GM12891 (cell line): ENCODE data around the gene ADCY3.

Experiments
- POLR2A ChIP-seq: IDR thresholded peaks from 2 replicates; pipeline ENCODE4 v1.6.1; 2011; ENCODE audit warnings: low read depth, low read length, control low read depth
- POLR2AphosphoS5 ChIP-seq: IDR thresholded peaks from 2 replicates; pipeline ENCODE4 v1.6.1; 2011; ENCODE audit warnings: low read depth, low read length, control low read depth
- POU2F2 ChIP-seq: IDR thresholded peaks from 2 replicates; pipeline ENCODE4 v1.6.1; 2011; ENCODE audit warnings: low read depth, mild to moderate bottlenecking, control low read depth, low read length, moderate library complexity
- SPI1 ChIP-seq: IDR thresholded peaks from 2 replicates; pipeline ENCODE4 v1.6.1; 2011; ENCODE audit warnings: low read depth, low read length, control low read depth
- TAF1 ChIP-seq: IDR thresholded peaks from 2 replicates; pipeline ENCODE4 v1.6.1; 2011; ENCODE audit warnings: low read depth, low read length, control low read depth

DNA sequence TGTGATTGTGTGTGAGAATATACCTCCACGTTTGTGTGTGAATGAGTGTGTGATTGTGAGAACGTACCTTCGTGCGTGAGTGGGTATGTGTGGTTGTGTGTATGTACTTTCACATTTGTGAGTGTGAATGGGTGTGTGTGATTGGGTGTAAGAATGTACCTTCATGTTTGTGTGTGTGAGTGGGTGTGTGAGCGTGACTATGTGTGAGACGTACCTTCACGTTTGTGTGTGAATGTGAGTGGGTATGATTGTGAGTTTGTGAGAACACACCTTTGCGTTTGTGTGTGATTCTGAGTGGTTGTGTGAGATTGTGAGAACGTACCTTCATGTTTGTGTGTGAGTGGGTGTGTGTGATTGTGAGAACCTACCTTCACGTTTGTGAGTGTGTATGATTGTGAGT is 5.8 kb upstream of the ADCY3 start:
- no peak for TF ChIP-seq POLR2AphosphoS5
- TF ChIP-seq POLR2A = no peak
- no peak for TF ChIP-seq TAF1
- TF ChIP-seq POU2F2 = no peak
- no peak for TF ChIP-seq SPI1
